HCT116 (cell line): Measurements from ENCODE around the gene A2ML1. TPM values are rescaled to one million over a fixed set of nuclear protein-coding genes. Genes with fewer than 3 reads are reported as not detected.

Experiments used
- ATAC-seq: fragments of 200-7000 bp; cut with Tn5 transposase; 2 replicates; pipeline ENCODE4 v1.9.1; 2020; ENCODE audit warnings: mild to moderate bottlenecking, moderate library complexity
- BruUV-seq: library from RNA; stranded (reverse); fragments of 400-500 nt; replicated peaks from 2 replicates; lab custom pipeline; 2021; lab: Mats Ljungman, UMichigan
- CTCF ChIA-PET: fragments of 300-600 bp; sonication (Branson Sonifier 250); formaldehyde crosslinking; loops from one replicate; lab custom pipeline; 2021; ENCODE audit warnings: antibody characterized with exemption; lab: Charles Lee
- POLR2A ChIA-PET: fragments of 300-600, 350-600 bp; sonication (Branson Sonifier 250); formaldehyde crosslinking; loops from one replicate; lab custom pipeline; 2021; ENCODE audit warnings: antibody characterized with exemption; lab: Charles Lee
- RAD21 ChIA-PET, 2 experiments: fragments of 300-600 bp; sonication (Branson Sonifier 250); formaldehyde crosslinking; loops; one replicate each; lab custom pipeline; 2023; ENCODE audit warnings: low total read pairs in 2 of 2; ENCODE audit not compliant: uncharacterized antibody in 2 of 2, unreplicated experiment in 2 of 2, low non-redundant PET in 1 of 2; lab: Charles Lee
- DNase-seq: peaks from one replicate; pipeline ENCODE4 v3.0.0-alpha.2; 2010; ENCODE audit warnings: low read depth, low spot score
- H2AFZ ChIP-seq: fragments of 200-600 bp; shearing (Covaris generic), sonication (generic); 2 replicates; pipeline ENCODE4 v1.6.1; 2017; ENCODE audit warnings: low read depth, mixed run types, mixed read lengths, antibody characterized with exemption, low read length; ENCODE audit not compliant: poor library complexity, severe bottlenecking
- H3K27ac ChIP-seq: 2 replicates; pipeline ENCODE4 v1.5.1; 2012; ENCODE audit warnings: low read depth, low read length
- H3K27me3 ChIP-seq: fragments of 200-600 bp; sonication (generic); 2 replicates; pipeline ENCODE4 v1.6.1; 2016; ENCODE audit warnings: mixed run types, low read length, mixed read lengths; ENCODE audit not compliant: insufficient read depth
- H3K36me3 ChIP-seq, 2 experiments: fragments of 200-500 bp in 1 of 2; fragments of 200-600 bp in 1 of 2; sonication (Bioruptor generic) in 1 of 2; sonication (generic) in 1 of 2; 2 replicates each; pipeline versions ENCODE4 v1.5.1 to v1.6.1; 2014 to 2016; ENCODE audit warnings: low read length in 2 of 2, inconsistent platforms in 1 of 2, mixed read lengths in 1 of 2, mixed run types in 1 of 2; ENCODE audit not compliant: insufficient read depth in 2 of 2, control insufficient read depth in 1 of 2
- H3K4me1 ChIP-seq, 2 experiments: fragments of 200-600 bp in 1 of 2; sonication (generic) in 1 of 2; 2 replicates each; pipeline versions ENCODE4 v1.5.1 to v1.6.1; 2012 to 2017; ENCODE audit warnings: low read length in 2 of 2, inconsistent platforms in 1 of 2, mild to moderate bottlenecking in 1 of 2, mixed read lengths in 1 of 2, mixed run types in 1 of 2, moderate library complexity in 1 of 2; ENCODE audit not compliant: insufficient read depth in 2 of 2, control insufficient read depth in 1 of 2
- H3K4me2 ChIP-seq: fragments of 200-600 bp; sonication (generic); 2 replicates; pipeline ENCODE4 v1.6.1; 2017; ENCODE audit warnings: mixed run types, low read length, mixed read lengths
- H3K4me3 ChIP-seq, 2 experiments: fragments of 200-600 bp in 1 of 2; sonication (generic) in 1 of 2; replicated peaks in 1 of 2; 2 replicates each; pipeline ENCODE4 v1.5.1; 2011 to 2016; ENCODE audit warnings: low read length in 2 of 2, control low read depth in 1 of 2, low read depth in 1 of 2, mild to moderate bottlenecking in 1 of 2, mixed read lengths in 1 of 2, mixed run types in 1 of 2
- H3K79me2 ChIP-seq: fragments of 200-600 bp; sonication (generic); 2 replicates; pipeline ENCODE4 v1.6.1; 2017; ENCODE audit warnings: mild to moderate bottlenecking, mixed run types, low read length, moderate library complexity, mixed read lengths; ENCODE audit not compliant: insufficient read depth
- H3K9ac ChIP-seq: fragments of 200-600 bp; sonication (generic); 2 replicates; pipeline ENCODE4 v1.6.1; 2016; ENCODE audit warnings: low read length, mixed read lengths
- H3K9me2 ChIP-seq: fragments of 200-600 bp; sonication (generic), shearing (Covaris generic); 2 replicates; pipeline ENCODE4 v1.6.1; 2017; ENCODE audit warnings: mixed run types, mild to moderate bottlenecking, moderate library complexity; ENCODE audit not compliant: insufficient read depth
- H3K9me3 ChIP-seq, 2 experiments: fragments of 200-500 bp in 1 of 2; fragments of 200-600 bp in 1 of 2; sonication (Bioruptor generic) in 1 of 2; sonication (generic) in 1 of 2; 2 replicates each; pipeline ENCODE4 v1.6.1; 2014 to 2017; ENCODE audit warnings: low read length in 2 of 2, mixed read lengths in 2 of 2, inconsistent platforms in 1 of 2, low read depth in 1 of 2, mild to moderate bottlenecking in 1 of 2, mixed run types in 1 of 2, moderate library complexity in 1 of 2; ENCODE audit not compliant: control insufficient read depth in 1 of 2, insufficient read depth in 1 of 2
- H4K20me1 ChIP-seq: fragments of 200-600 bp; sonication (generic), shearing (Covaris generic); 2 replicates; pipeline ENCODE4 v1.6.1; 2017; ENCODE audit warnings: mixed run types, mild to moderate bottlenecking, moderate library complexity; ENCODE audit not compliant: insufficient read depth
- ATF3 ChIP-seq: IDR thresholded peaks from 2 replicates; pipeline ENCODE4 v1.6.1; 2012
- CEBPB ChIP-seq: IDR thresholded peaks from 2 replicates; pipeline ENCODE4 v1.6.1; 2012; ENCODE audit warnings: low read depth
- CTCF ChIP-seq, 3 experiments: fragments of 200-600 bp in 1 of 3; sonication (generic) in 1 of 3; IDR thresholded peaks in 2 of 3; conservative IDR thresholded peaks in 1 of 3; 2 replicates each; pipeline ENCODE4 v1.5.1; 2012 to 2017; ENCODE audit warnings: low read depth in 2 of 3, low read length in 2 of 3, antibody characterized with exemption in 1 of 3, borderline replicate concordance in 1 of 3, control low read depth in 1 of 3, mild to moderate bottlenecking in 1 of 3, mixed read lengths in 1 of 3, mixed run types in 1 of 3, moderate library complexity in 1 of 3; ENCODE audit not compliant: insufficient read depth in 1 of 3
- ELF1 ChIP-seq: IDR thresholded peaks from 2 replicates; pipeline ENCODE4 v1.6.1; 2012; ENCODE audit warnings: low read depth, borderline replicate concordance
- FOSL1 ChIP-seq: IDR thresholded peaks from 2 replicates; pipeline ENCODE4 v1.6.1; 2012; ENCODE audit warnings: low read depth
- JUND ChIP-seq: IDR thresholded peaks from 2 replicates; pipeline ENCODE4 v1.6.1; 2012
- POLR2AphosphoS5 ChIP-seq: IDR thresholded peaks from 2 replicates; pipeline ENCODE4 v1.6.1; 2011; ENCODE audit warnings: mild to moderate bottlenecking, low read depth, low read length, moderate library complexity
- RAD21 ChIP-seq: IDR thresholded peaks from 2 replicates; pipeline ENCODE4 v1.6.1; 2012; ENCODE audit warnings: low read depth, mild to moderate bottlenecking
- SP1 ChIP-seq: IDR thresholded peaks from 2 replicates; pipeline ENCODE4 v1.6.1; 2012; ENCODE audit warnings: low read depth
- ZBTB33 ChIP-seq: IDR thresholded peaks from 2 replicates; pipeline ENCODE4 v1.6.1; 2011; ENCODE audit warnings: mild to moderate bottlenecking, low read length, moderate library complexity; ENCODE audit not compliant: insufficient replicate concordance; ENCODE audit errors: extremely low read depth
- ZNF274 ChIP-seq: fragments of 200-500 bp; sonication (Bioruptor generic); IDR thresholded peaks from 2 replicates; pipeline ENCODE4 v1.6.1; 2014; ENCODE audit warnings: mild to moderate bottlenecking, low read depth, low read length, inconsistent platforms
- intact Hi-C: fragments of 100-400 bp; cut with micrococcal nuclease; formaldehyde crosslinking; loops from 2 replicates; pipeline ENCODE4 v1.10.0; 2022
- total RNA-seq: library from RNA; stranded (reverse); gene quantifications from one replicate; pipeline ENCODE4 v1.2.1, GENCODE V29; 2021; ENCODE audit not compliant: unreplicated experiment

A2ML1 gene
- total RNA-seq, 1 experiment from 2014 or later = not detected

GRCh38 chr12:8779862-8780261 is 42.6 kb upstream of the A2ML1 start (continued):
- TF ChIP-seq ZNF274 = no peak
- peak; percentile 18; the same call in 1 of the 2 replicates for TF ChIP-seq RAD21
- no peak for TF ChIP-seq POLR2AphosphoS5
- no peak for TF ChIP-seq FOSL1
- TF ChIP-seq ZBTB33 = no peak
- no peak for TF ChIP-seq ELF1
- TF ChIP-seq CEBPB = peak; percentile 51
- TF ChIP-seq SP1 = no peak
- no peak for TF ChIP-seq JUND
- TF ChIP-seq ATF3 = no peak

- intact Hi-C loops = loop anchor here (1.0 to 5.0 kb wide), 2 partner anchors 110 to 257 kb away; no protein-coding TSS in a partner anchor
- Histone ChIP-seq H4K20me1 (no peaks in the 10 kb centered on the region), H3K4me1 (no peaks in the 10 kb centered on the region), H3K9me2 (no peaks in the 10 kb centered on the region), H3K4me3 (no peak overlapping the region), H3K36me3 (no peaks in the 10 kb centered on the region), H2AFZ (peak overlapping the region; percentile 16), H3K27me3 (0 out of 2 replicates have a peak, but pooled peaks cover 13% of the 10 kb centered on the region), H3K9ac (no peak overlapping the region), H3K9me3 (no peaks in the 10 kb centered on the region), H3K4me2 (no peak overlapping the region), H3K27ac (no peak overlapping the region), H3K79me2 (no peaks in the 10 kb centered on the region)
- ChIA-PET POLR2A (no interaction called here), RAD21 (no interaction called here), CTCF (interaction anchor here (1.0 to 3.0 kb wide), 3 partner anchors 9 to 110 kb away, joined by 3 to 13 read pairs (median 8); no protein-coding TSS in a partner anchor)
- ATAC-seq = peak; percentile 88
- peak; percentile 18 for DNase-seq
- TF ChIP-seq RAD21 (peak; percentile 58), CTCF (IDR thresholded peaks at IDR 0.05 in 2 of 3, conservative IDR thresholded peaks at IDR 0.05 in 1 of 3; ENCODE audit: borderline replicate concordance in 1 of 3, insufficient read depth in 1 of 3, low read depth in 2 of 3, low read length in 2 of 3) (peak; percentile 27 to 49 (median 43); a peak in 5 of 6 replicates), ZNF274 (no peak)
- no TSS peak for BruUV-seq
Measured at GRCh38 chr12:8780389-8780788, 42.0 kb upstream of the A2ML1 start.
